ENCODE results near the gene LBH. TPM values are rescaled to one million over a fixed set of nuclear protein-coding genes. Genes with fewer than 3 reads are reported as not detected.

The LBH gene
- total RNA-seq, 1 experiment from 2014 or later: 1.1 TPM

DNA sequence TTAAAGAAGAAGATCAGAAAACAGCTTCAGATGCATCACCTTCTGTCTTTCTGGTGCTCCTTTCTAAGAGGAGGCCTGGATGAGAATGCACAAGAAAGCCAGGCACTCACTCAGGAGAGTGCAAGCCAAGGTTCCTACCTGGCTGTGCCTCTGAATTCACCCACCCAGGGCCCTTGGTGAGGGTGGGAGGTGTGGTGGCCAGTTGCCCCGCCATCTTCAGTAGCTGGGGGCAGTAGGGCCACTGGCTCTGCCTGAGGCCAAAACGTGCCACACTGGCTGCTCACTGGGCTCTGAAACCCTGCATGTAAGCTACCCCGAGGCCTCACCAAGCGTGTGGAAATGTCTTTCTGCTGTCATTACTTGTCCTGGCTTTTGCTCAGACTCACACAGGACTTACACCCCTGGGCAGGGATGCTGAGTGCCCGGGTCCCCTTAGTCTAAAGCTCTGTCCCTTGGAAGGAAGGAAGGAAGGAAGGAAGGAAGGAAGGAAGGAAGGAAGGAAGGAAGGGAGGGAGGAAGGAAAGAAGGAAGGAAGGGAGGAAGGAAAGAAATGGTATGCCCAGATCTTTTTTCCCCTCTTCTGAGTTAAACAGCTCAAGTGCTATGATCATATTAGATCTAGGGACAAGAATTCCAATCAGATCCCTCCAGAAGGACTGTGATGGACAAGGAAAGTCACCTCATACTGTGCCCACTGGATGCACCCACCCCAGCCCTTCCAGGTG, 8.5 kb upstream of the LBH start:
- H3K4me1 Mint-ChIP-seq (ENCODE audit: insufficient read depth, unreplicated experiment): peaks cover 8% of the 10 kb centered on the region
- H3K4me3 Mint-ChIP-seq (ENCODE audit: unreplicated experiment): no peak overlapping the region
- H3K27me3 Mint-ChIP-seq (ENCODE audit: insufficient read depth, unreplicated experiment): no peaks in the 10 kb centered on the region
- intact Hi-C loops (cut with micrococcal nuclease): no loop called here
- no peaks in the 10 kb centered on the region for H3K9me3 Mint-ChIP-seq (ENCODE audit: unreplicated experiment)
- H3K27ac Mint-ChIP-seq (ENCODE audit: low read depth, unreplicated experiment): no peak overlapping the region
- ChIA-PET CTCF (interaction anchor here (0.5 to 1.9 kb wide), 10 partner anchors 10 to 1663 kb away, joined by 3 to 12 read pairs (median 3); no protein-coding TSS in a partner anchor), POLR2A (no interaction called here)
- TF ChIP-seq, protein P1, sequence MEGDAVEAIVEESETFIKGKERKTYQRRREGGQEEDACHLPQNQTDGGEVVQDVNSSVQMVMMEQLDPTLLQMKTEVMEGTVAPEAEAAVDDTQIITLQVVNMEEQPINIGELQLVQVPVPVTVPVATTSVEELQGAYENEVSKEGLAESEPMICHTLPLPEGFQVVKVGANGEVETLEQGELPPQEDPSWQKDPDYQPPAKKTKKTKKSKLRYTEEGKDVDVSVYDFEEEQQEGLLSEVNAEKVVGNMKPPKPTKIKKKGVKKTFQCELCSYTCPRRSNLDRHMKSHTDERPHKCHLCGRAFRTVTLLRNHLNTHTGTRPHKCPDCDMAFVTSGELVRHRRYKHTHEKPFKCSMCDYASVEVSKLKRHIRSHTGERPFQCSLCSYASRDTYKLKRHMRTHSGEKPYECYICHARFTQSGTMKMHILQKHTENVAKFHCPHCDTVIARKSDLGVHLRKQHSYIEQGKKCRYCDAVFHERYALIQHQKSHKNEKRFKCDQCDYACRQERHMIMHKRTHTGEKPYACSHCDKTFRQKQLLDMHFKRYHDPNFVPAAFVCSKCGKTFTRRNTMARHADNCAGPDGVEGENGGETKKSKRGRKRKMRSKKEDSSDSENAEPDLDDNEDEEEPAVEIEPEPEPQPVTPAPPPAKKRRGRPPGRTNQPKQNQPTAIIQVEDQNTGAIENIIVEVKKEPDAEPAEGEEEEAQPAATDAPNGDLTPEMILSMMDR (IDR thresholded peaks at IDR 0.05; ENCODE audit: unreplicated experiment): no peak
- no TSS peak for BruUV-seq (replicated peaks)
- DNase-seq (ENCODE audit: unreplicated experiment): no peak
- no peaks in the 10 kb centered on the region for H3K36me3 Mint-ChIP-seq (ENCODE audit: insufficient read depth, unreplicated experiment)

DNA sequence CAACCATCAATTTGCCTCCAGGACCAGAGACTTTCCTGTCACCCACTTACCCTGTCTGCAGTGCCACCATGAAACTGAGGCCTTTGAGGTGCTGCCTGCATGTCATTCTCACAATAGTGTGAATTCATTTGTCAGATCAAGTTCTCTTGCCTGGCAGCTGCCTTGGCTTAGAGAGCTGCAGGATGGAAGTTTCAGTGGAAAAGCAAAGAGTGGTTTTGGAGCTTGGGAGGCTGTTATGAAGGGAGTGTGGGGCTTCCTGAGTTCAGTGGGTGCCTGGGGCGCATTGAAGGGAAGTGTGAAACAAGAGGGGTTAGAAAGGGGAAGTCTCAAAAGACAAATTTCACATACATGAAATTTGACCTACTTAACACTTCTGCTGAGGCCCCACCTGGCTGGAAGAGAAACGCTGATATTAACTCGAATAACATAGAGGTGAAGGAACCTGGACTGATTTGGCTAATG, 7.9 kb upstream of the LBH start:
- TF ChIP-seq, protein P1 (IDR thresholded peaks at IDR 0.05; ENCODE audit: unreplicated experiment): no peak
- no peak overlapping the region for H3K4me3 Mint-ChIP-seq (ENCODE audit: unreplicated experiment)
- no peak overlapping the region for H3K27ac Mint-ChIP-seq (ENCODE audit: low read depth, unreplicated experiment)
- no TSS peak for BruUV-seq (replicated peaks)
- intact Hi-C loops (cut with micrococcal nuclease): no loop called here
- H3K27me3 Mint-ChIP-seq (ENCODE audit: insufficient read depth, unreplicated experiment): no peaks in the 10 kb centered on the region
- DNase-seq (ENCODE audit: unreplicated experiment): no peak
- POLR2A ChIA-PET: no interaction called here
- H3K4me1 Mint-ChIP-seq (ENCODE audit: insufficient read depth, unreplicated experiment): peaks cover 8% of the 10 kb centered on the region
- no peaks in the 10 kb centered on the region for H3K9me3 Mint-ChIP-seq (ENCODE audit: unreplicated experiment)
- CTCF ChIA-PET: interaction anchor here (0.5 to 1.9 kb wide), 7 partner anchors 9 to 1663 kb away, joined by 3 to 12 read pairs (median 3); no protein-coding TSS in a partner anchor
- no peaks in the 10 kb centered on the region for H3K36me3 Mint-ChIP-seq (ENCODE audit: insufficient read depth, unreplicated experiment)

DNA sequence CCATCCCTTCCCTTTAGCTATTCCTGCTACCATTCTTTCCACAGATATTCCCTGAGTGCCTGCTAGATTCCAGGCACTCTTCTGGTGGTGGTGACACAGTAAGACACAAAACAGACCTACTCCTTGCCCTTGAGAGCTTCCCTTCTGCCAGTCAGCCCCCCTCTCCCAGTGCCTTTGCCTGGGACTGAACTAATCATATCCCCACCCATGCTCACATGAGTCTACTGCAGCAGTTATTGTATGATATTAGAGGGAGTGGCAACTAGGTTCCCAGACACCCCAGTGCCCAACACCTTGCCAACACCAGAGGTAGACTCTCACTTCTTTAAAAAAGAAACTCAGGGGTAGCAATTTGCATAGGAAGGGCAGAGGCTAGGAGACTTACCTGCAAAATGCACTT, 7.2 kb upstream of the LBH start:
- H3K4me1 Mint-ChIP-seq (ENCODE audit: insufficient read depth, unreplicated experiment): peaks cover 8% of the 10 kb centered on the region
- H3K9me3 Mint-ChIP-seq (ENCODE audit: unreplicated experiment): no peaks in the 10 kb centered on the region
- no peak for DNase-seq (ENCODE audit: unreplicated experiment)
- TF ChIP-seq, protein P1 (IDR thresholded peaks at IDR 0.05; ENCODE audit: unreplicated experiment): no peak
- ChIA-PET POLR2A (no interaction called here), CTCF (interaction anchor here (1.0 to 1.9 kb wide), 2 partner anchors 15 to 487 kb away, joined by 3 to 12 read pairs; no protein-coding TSS in a partner anchor)
- no peak overlapping the region for H3K4me3 Mint-ChIP-seq (ENCODE audit: unreplicated experiment)
- H3K27me3 Mint-ChIP-seq (ENCODE audit: insufficient read depth, unreplicated experiment): no peaks in the 10 kb centered on the region
- no TSS peak for BruUV-seq (replicated peaks)
- no peak overlapping the region for H3K27ac Mint-ChIP-seq (ENCODE audit: low read depth, unreplicated experiment)
- H3K36me3 Mint-ChIP-seq (ENCODE audit: insufficient read depth, unreplicated experiment): no peaks in the 10 kb centered on the region
- intact Hi-C loops (cut with micrococcal nuclease): no loop called here

DNA sequence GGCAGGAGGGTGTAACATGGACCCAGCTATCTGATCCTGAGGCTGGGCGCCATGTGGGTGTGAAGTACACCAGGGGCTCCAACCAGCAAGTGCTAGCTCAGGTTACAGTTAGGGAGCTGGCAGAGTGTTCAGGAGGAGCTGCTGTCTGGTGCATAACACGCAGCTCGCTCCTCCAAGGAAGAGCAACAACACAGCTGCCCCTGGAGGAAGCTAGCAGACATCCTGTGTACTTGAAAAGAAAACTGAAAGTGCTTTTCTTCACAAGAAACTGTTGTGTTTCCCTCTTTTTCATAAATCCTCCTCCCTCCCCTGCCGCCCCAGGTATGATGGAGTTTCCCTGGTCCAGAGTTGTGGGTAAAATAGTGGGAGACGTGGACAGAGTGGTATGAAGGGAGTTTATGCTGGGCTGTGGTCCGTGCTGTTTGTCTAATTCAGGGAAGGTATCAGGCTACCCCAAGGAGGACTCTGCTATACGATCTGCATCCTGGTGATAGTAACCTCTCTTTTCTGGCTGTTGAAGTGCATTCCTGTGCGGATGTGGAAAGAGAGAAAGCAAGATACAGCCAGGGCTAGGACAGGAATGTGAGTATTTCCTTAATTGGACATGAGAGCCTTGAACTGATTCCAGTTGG, 6.1 kb upstream of the LBH start:
- POLR2A ChIA-PET: no interaction called here
- intact Hi-C loops (cut with micrococcal nuclease): no loop called here
- Mint-ChIP-seq H3K4me3 (ENCODE audit: unreplicated experiment) (peak overlapping the region; percentile 34), H3K36me3 (ENCODE audit: insufficient read depth, unreplicated experiment) (no peaks in the 10 kb centered on the region), H3K27ac (ENCODE audit: low read depth, unreplicated experiment) (no peak overlapping the region), H3K4me1 (ENCODE audit: insufficient read depth, unreplicated experiment) (peaks cover 8% of the 10 kb centered on the region), H3K27me3 (ENCODE audit: insufficient read depth, unreplicated experiment) (no peaks in the 10 kb centered on the region), H3K9me3 (ENCODE audit: unreplicated experiment) (no peaks in the 10 kb centered on the region)
- TF ChIP-seq, protein P1 (IDR thresholded peaks at IDR 0.05; ENCODE audit: unreplicated experiment): no peak
- CTCF ChIA-PET: no interaction called here
- no peak for DNase-seq (ENCODE audit: unreplicated experiment)
- BruUV-seq (replicated peaks): no TSS peak
